K562 (cell line): ENCODE results near the gene MOXD1. TPM values are rescaled to one million over a fixed set of nuclear protein-coding genes. Genes with fewer than 3 reads are reported as not detected.

Experiments
- CBFA2T2 ChIP-seq: fragments of 450-650 bp; conservative IDR thresholded peaks from 2 replicates; pipeline ENCODE4 v1.6.1; 2017; ENCODE audit warnings: mild to moderate bottlenecking
- CBX8 ChIP-seq: fragments of 200-600 bp; sonication (generic); IDR thresholded peaks from 2 replicates; pipeline ENCODE4 v1.6.1; 2012; ENCODE audit warnings: borderline replicate concordance, mixed run types, low read depth, mild to moderate bottlenecking, moderate library complexity, mixed read lengths, low read length, control low read depth, inconsistent platforms; ENCODE audit not compliant: poor library complexity, severe bottlenecking; ENCODE audit errors: extremely low read depth
- CREB3 ChIP-seq: fragments of 450-650 bp; conservative IDR thresholded peaks from 2 replicates; pipeline ENCODE4 v1.6.1; 2016; ENCODE audit warnings: missing genetic modification characterization, low read depth, mild to moderate bottlenecking, missing compliant biosample characterization, moderate library complexity
- CREB3L1 ChIP-seq: fragments of 450-650 bp; IDR thresholded peaks from 2 replicates; pipeline ENCODE4 v1.6.1; 2014; ENCODE audit warnings: low read depth, mild to moderate bottlenecking, moderate library complexity, borderline replicate concordance
- E2F6 ChIP-seq, 2 experiments: IDR thresholded peaks; 2 replicates each; pipeline ENCODE4 v1.6.1; 2011; ENCODE audit warnings: borderline replicate concordance in 1 of 2, control low read depth in 1 of 2, low read depth in 1 of 2, low read length in 1 of 2, mild to moderate bottlenecking in 1 of 2, mixed read lengths in 1 of 2, moderate library complexity in 1 of 2; ENCODE audit not compliant: insufficient read depth in 1 of 2, insufficient read length in 1 of 2, poor library complexity in 1 of 2, severe bottlenecking in 1 of 2; ENCODE audit errors: extremely low read depth in 1 of 2
- ERF ChIP-seq: fragments of 450-650 bp; formaldehyde crosslinking; IDR thresholded peaks from 2 replicates; pipeline ENCODE4 v1.4.0; 2020; ENCODE audit warnings: mild to moderate bottlenecking, mixed read lengths
- FOXO4 ChIP-seq: fragments of 450-650 bp; formaldehyde crosslinking; IDR thresholded peaks from 2 replicates; pipeline ENCODE4 v1.4.0; 2020; ENCODE audit warnings: mild to moderate bottlenecking, moderate library complexity
- HNRNPH1 ChIP-seq: fragments of 200-400 bp; formaldehyde crosslinking; optimal IDR thresholded peaks from 2 replicates; pipeline ENCODE3; 2017; ENCODE audit warnings: low read depth, mild to moderate bottlenecking, low read length, moderate library complexity
- HNRNPLL ChIP-seq: fragments of 200-400 bp; formaldehyde crosslinking; IDR thresholded peaks from 2 replicates; pipeline ENCODE4 v1.6.1; 2017; ENCODE audit warnings: low read length, low read depth, mild to moderate bottlenecking; ENCODE audit not compliant: poor library complexity, severe bottlenecking
- HOXB6 ChIP-seq: fragments of 250-450 bp; sonication (Bioruptor Pico); IDR thresholded peaks from 2 replicates; pipeline ENCODE4 v1.5.1; 2022; ENCODE audit warnings: mild to moderate bottlenecking, borderline replicate concordance
- KDM1A ChIP-seq, 2 experiments: fragments of 450-650 bp; IDR thresholded peaks; 2 replicates each; pipeline ENCODE4 v1.6.1; 2016; ENCODE audit warnings: mild to moderate bottlenecking in 2 of 2
- KLF6 ChIP-seq: fragments of 250-450 bp; sonication (Bioruptor Pico); IDR thresholded peaks from 2 replicates; pipeline ENCODE4 v1.4.0; 2020; ENCODE audit warnings: mild to moderate bottlenecking, moderate library complexity, borderline replicate concordance
- MAFF ChIP-seq: IDR thresholded peaks from 2 replicates; pipeline ENCODE4 v1.6.1; 2012; ENCODE audit warnings: low read length, improper control_type of control experiment
- MAFG ChIP-seq: fragments of 450-650 bp; conservative IDR thresholded peaks from 2 replicates; pipeline ENCODE4 v1.6.1; 2016; ENCODE audit warnings: missing genetic modification characterization, missing compliant biosample characterization
- RFX7 ChIP-seq: fragments of 250-450 bp; sonication (Bioruptor Pico); IDR thresholded peaks from 2 replicates; pipeline ENCODE4 v1.5.1; 2021; ENCODE audit warnings: mild to moderate bottlenecking
- SRSF7 ChIP-seq: fragments of 200-400 bp; formaldehyde crosslinking; optimal IDR thresholded peaks from 2 replicates; pipeline ENCODE3; 2017; ENCODE audit warnings: mild to moderate bottlenecking, low read depth, low read length
- TCF15 ChIP-seq: fragments of 250-450 bp; sonication (Bioruptor Pico); IDR thresholded peaks from 2 replicates; pipeline ENCODE4 v1.8.0; 2022; ENCODE audit warnings: moderate library complexity, mild to moderate bottlenecking, inconsistent platforms
- TCF3 ChIP-seq: sonication (generic); formaldehyde crosslinking; IDR thresholded peaks from 2 replicates; pipeline ENCODE4 v1.4.0; 2020; ENCODE audit warnings: mild to moderate bottlenecking, missing genetic modification reagents
- ZKSCAN1 ChIP-seq: fragments of 150-350 bp; IDR thresholded peaks from 2 replicates; pipeline ENCODE4 v1.6.1; 2016; ENCODE audit warnings: low read depth, low read length
- polyA plus RNA-seq, 8 experiments: library from polyadenylated mRNA; depleted of rRNA in 4 of 8; stranded (reverse) in 5 of 8; unstranded in 3 of 8; fragments of >200 nt; fragmentation: Nextera tagmentation in 2 of 8; fragmentation: Illumina TruSeq in 1 of 8; extraction: Ambion mirVana in 2 of 8; extraction: Trizol in 1 of 8; gene quantifications; 2 replicates each; pipeline versions ENCODE4 v1.2.1 to v1.2.3, GENCODE V29; 2011 to 2014; ENCODE audit warnings: inconsistent platforms in 1 of 8, missing spikeins in 1 of 8
- total RNA-seq, 7 experiments: library from RNA; depleted of rRNA in 6 of 7; stranded (reverse); fragments of >200 nt in 6 of 7; fragmentation: Illumina TruSeq in 2 of 7; extraction: Trizol in 2 of 7; gene quantifications; 2 replicates each; pipeline versions ENCODE4 v1.2.1 to v1.2.3, GENCODE V29; 2011 to 2021; ENCODE audit warnings: low replicate concordance in 1 of 7

MOXD1 gene
- total and polyA plus RNA-seq, 9 of the 15 experiments (the other 6 are each of a cell fraction or from before 2014, with no cell fraction given): not detected

- TF ChIP-seq FOXO4 (CRISPR knock-in tag): no peak
- TF ChIP-seq ZKSCAN1: no peak
- peak; percentile 35; the same call in 1 of the 2 replicates for TF ChIP-seq MAFF
- TF ChIP-seq CBX8: no peak
- TF ChIP-seq CREB3L1: no peak
- TF ChIP-seq HOXB6 (CRISPR knock-in tag): no peak
- TF ChIP-seq ERF (CRISPR knock-in tag): no peak
- no peak for TF ChIP-seq HNRNPLL
- TF ChIP-seq MAFG: 0 out of 2 replicates have a peak, but pooled peaks have one; percentile 38
- no peak for TF ChIP-seq TCF15 (CRISPR knock-in tag)
- TF ChIP-seq KLF6 (CRISPR knock-in tag): no peak
- TF ChIP-seq CREB3 (tag): no peak
- TF ChIP-seq HNRNPH1: no peak
- no peak for TF ChIP-seq TCF3 (CRISPR knock-in tag)
- no peak for TF ChIP-seq SRSF7
- TF ChIP-seq CBFA2T2: no peak
- no peak for TF ChIP-seq KDM1A (IDR thresholded peaks at IDR 0.05)
- no peak for TF ChIP-seq RFX7 (CRISPR knock-in tag)
- no peak for TF ChIP-seq E2F6 (IDR thresholded peaks at IDR 0.05; ENCODE audit: borderline replicate concordance in 1 of 2, extremely low read depth in 1 of 2, insufficient read depth in 1 of 2, insufficient read length in 1 of 2, low read depth in 1 of 2, low read length in 1 of 2, poor library complexity in 1 of 2, severe bottlenecking in 1 of 2)
Measured at GRCh38 chr6:132412656-132413498, 11.6 kb upstream of the MOXD1 start (continued).
